CD4-positive, alpha-beta memory T cell (primary cell): ENCODE data around the gene GSTA4. TPM values are rescaled to one million over a fixed set of nuclear protein-coding genes. Genes with fewer than 3 reads are reported as not detected.

ENCODE experiments used
- CTCF ChIA-PET: fragments of 350-600 bp; sonication (Branson Sonifier 250); formaldehyde crosslinking; loops from one replicate; lab custom pipeline; 2021; ENCODE audit warnings: inconsistent platforms; ENCODE audit not compliant: partially characterized antibody; lab: Charles Lee
- POLR2A ChIA-PET: fragments of 350-600 bp; sonication (Branson Sonifier 250); formaldehyde crosslinking; loops from one replicate; lab custom pipeline; 2021; ENCODE audit not compliant: partially characterized antibody; lab: Charles Lee
- DNase-seq, 5 donors: peaks; one replicate each; pipeline versions ENCODE4 v3.0.0 to v3.0.0-alpha.2; 2020 to 2022; ENCODE audit warnings: mixed read lengths in 1 of 5
- H3K27ac ChIP-seq: one replicate; pipeline ENCODE4 v1.7.0; 2013; ENCODE audit warnings: low read depth, low read length
- H3K27me3 ChIP-seq: 2 replicates; pipeline ENCODE4 v1.7.0; 2013; ENCODE audit warnings: mild to moderate bottlenecking, low read length, moderate library complexity; ENCODE audit not compliant: insufficient read depth
- H3K36me3 ChIP-seq: 2 replicates; pipeline ENCODE4 v1.7.0; 2013; ENCODE audit warnings: mild to moderate bottlenecking, low read length, moderate library complexity; ENCODE audit not compliant: insufficient read depth
- H3K4me1 ChIP-seq: 2 replicates; pipeline ENCODE4 v1.7.0; 2013; ENCODE audit warnings: mild to moderate bottlenecking, low read length, moderate library complexity; ENCODE audit not compliant: insufficient read depth
- H3K4me3 ChIP-seq, 2 donors: one replicate each; pipeline ENCODE4 v1.7.0; 2013; ENCODE audit warnings: low read length in 2 of 2, mild to moderate bottlenecking in 1 of 2
- H3K9me3 ChIP-seq, 2 donors: one replicate each; pipeline ENCODE4 v1.7.0; 2013; ENCODE audit warnings: low read length in 2 of 2, control low read depth in 1 of 2; ENCODE audit not compliant: control insufficient read depth in 1 of 2
- H3K27ac Mint-ChIP-seq, 7 donors: one replicate each; pipeline ENCODE4 v1.8.0; 2020 to 2021; ENCODE audit warnings: mixed read lengths in 7 of 7, mild to moderate bottlenecking in 6 of 7, inconsistent platforms in 3 of 7, moderate library complexity in 3 of 7
- H3K27me3 Mint-ChIP-seq, 2 donors: one replicate each; pipeline ENCODE4 v1.8.0; 2020 to 2021; ENCODE audit warnings: mixed read lengths in 2 of 2
- H3K36me3 Mint-ChIP-seq, 2 donors: one replicate each; pipeline ENCODE4 v1.8.0; 2020 to 2021; ENCODE audit warnings: mixed read lengths in 2 of 2, inconsistent platforms in 1 of 2, mild to moderate bottlenecking in 1 of 2
- H3K4me1 Mint-ChIP-seq, 4 donors: one replicate each; pipeline ENCODE4 v1.8.0; 2020 to 2021; ENCODE audit warnings: mixed read lengths in 4 of 4, mild to moderate bottlenecking in 1 of 4
- H3K4me3 Mint-ChIP-seq, 8 donors: one replicate each; pipeline ENCODE4 v1.8.0; 2020 to 2021; ENCODE audit warnings: mixed read lengths in 8 of 8, mild to moderate bottlenecking in 7 of 8, moderate library complexity in 6 of 8, inconsistent platforms in 3 of 8
- H3K9me3 Mint-ChIP-seq, 8 donors: one replicate each; pipeline ENCODE4 v1.8.0; 2020 to 2021; ENCODE audit warnings: mixed read lengths in 8 of 8, mild to moderate bottlenecking in 5 of 8, inconsistent platforms in 3 of 8, moderate library complexity in 1 of 8
- intact Hi-C: fragments of 100-400 bp; cut with micrococcal nuclease; formaldehyde crosslinking; loops from one replicate; pipeline ENCODE4 v1.15.1; 2023
- polyA plus RNA-seq, 2 donors: library from polyadenylated mRNA; unstranded; fragments of 300-500 nt; fragmentation: Illumina TruSeq; gene quantifications; one replicate each; pipeline ENCODE4 v1.2.3, GENCODE V29; 2021
- total RNA-seq, 2 experiments: library from RNA; stranded (reverse); gene quantifications; one replicate each; pipeline ENCODE4 v1.2.3, GENCODE V29; 2021

Gene GSTA4
- total and polyA plus RNA-seq, 4 experiments from 2014 or later, result 0.57 to 1.7 TPM; not detected in 2

GRCh38 chr6:52929321-52930164 lies 65.5 kb downstream of the GSTA4 start:
- Histone ChIP-seq H3K4me1 (no peaks in the 10 kb centered on the region), H3K27me3 (no peaks in the 10 kb centered on the region), H3K27ac (no peak overlapping the region), H3K9me3 (no peaks in the 10 kb centered on the region), H3K36me3 (no peaks in the 10 kb centered on the region), H3K4me3 (no peak overlapping the region)
- H3K27ac Mint-ChIP-seq, result no peak overlapping the region
- ChIA-PET POLR2A (no interaction called here), CTCF (no interaction called here)
- H3K4me3 Mint-ChIP-seq, result no peak overlapping the region
- no peak for DNase-seq
- no peaks in the 10 kb centered on the region for H3K9me3 Mint-ChIP-seq
- no peaks in the 10 kb centered on the region for H3K4me1 Mint-ChIP-seq
- no peaks in the 10 kb centered on the region for H3K36me3 Mint-ChIP-seq
- intact Hi-C loops, result no loop called here
- H3K27me3 Mint-ChIP-seq, result peaks cover 0 to 13% of the 10 kb centered on the region in 2 donors

Other genes starting within 250 kb of the GSTA4 start
- gene GSTA2, start 231.8 kb downstream of the GSTA4 start, total RNA-seq, result not detected
- gene GSTA2, start 231.8 kb downstream of the GSTA4 start, polyA plus RNA-seq, result not detected
- not detected for gene GSTA1, start 191.5 kb downstream of the GSTA4 start, total RNA-seq
- gene GSTA1, start 191.5 kb downstream of the GSTA4 start, polyA plus RNA-seq, result not detected
- gene GSTA5, start 154.5 kb downstream of the GSTA4 start, total RNA-seq, result not detected
- gene GSTA5, start 154.5 kb downstream of the GSTA4 start, polyA plus RNA-seq, result not detected
- gene GSTA3, start 85.6 kb downstream of the GSTA4 start, total RNA-seq, result not detected
- gene GSTA3, start 85.6 kb downstream of the GSTA4 start, polyA plus RNA-seq, result not detected
- gene CILK1, start 66.5 kb upstream of the GSTA4 start, total RNA-seq, result 10 to 100 TPM; 12.8 to 12.9 TPM
- gene CILK1, start 66.5 kb upstream of the GSTA4 start, polyA plus RNA-seq, result 1 to 10 TPM; 3.3 to 4.7 TPM
- gene FBXO9, start 70.1 kb upstream of the GSTA4 start, total RNA-seq, result 100 to 1,000 TPM; 126 to 136 TPM
- 10 to 100 TPM; 56.2 to 61.1 TPM for gene FBXO9, start 70.1 kb upstream of the GSTA4 start, polyA plus RNA-seq
- gene GCM1, start 153.6 kb upstream of the GSTA4 start, total RNA-seq, result under 1 TPM; 0.11 to 0.15 TPM
- not detected for gene GCM1, start 153.6 kb upstream of the GSTA4 start, polyA plus RNA-seq